ENCODE measurements around the gene SERGEF. TPM values are rescaled to one million over a fixed set of nuclear protein-coding genes. Genes with fewer than 3 reads are reported as not detected.

Gene SERGEF
- total and polyA plus RNA-seq, 2 of the 13 experiments (the other 11 are each of a cell fraction or from before 2014, with no cell fraction given), result 54.5 to 114 TPM

DNA sequence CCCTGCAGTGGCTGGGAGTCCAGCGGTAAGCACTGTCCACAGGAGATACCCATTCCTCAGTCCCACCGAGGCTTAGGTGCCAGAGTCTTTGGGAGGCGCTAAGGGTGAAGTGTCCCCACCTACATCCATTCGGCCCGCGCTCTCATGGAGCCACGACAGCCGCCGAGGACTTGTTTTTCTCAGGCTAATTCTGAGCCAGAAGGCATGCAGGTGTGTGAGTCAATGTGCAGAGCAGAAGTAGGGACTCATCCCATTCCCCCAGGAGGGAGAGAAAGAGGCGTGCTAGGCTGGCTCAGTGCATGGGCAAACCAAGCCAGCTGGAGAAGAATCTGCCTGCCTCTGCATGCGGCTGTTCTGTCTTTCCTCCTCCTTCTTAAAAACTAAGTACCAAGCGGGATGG is 231.6 kb downstream of the SERGEF start:
- DNase-seq (ENCODE audit: low spot score), result no peak
- H3K4me3 ChIP-seq (replicated peaks in 1 of 3; ENCODE audit: insufficient read depth in 1 of 3, low read depth in 2 of 3, low read length in 3 of 3), result no peak overlapping the region
- peaks cover 0 to 1% of the 10 kb centered on the region in 2 experiments; a peak in 1 of 5 replicates for H3K27me3 ChIP-seq (ENCODE audit: control insufficient read depth in 1 of 2, insufficient read depth in 2 of 2, low read length in 2 of 2)
- no peaks in the 10 kb centered on the region for H3K9me3 ChIP-seq (ENCODE audit: low read length)
- whole genome bisulfite sequencing (ENCODE audit: low lambda C conversion rate), result 84% methylated on average over 12 of the region's 12 CpGs
- POLR2A ChIA-PET, result no interaction called here
- intact Hi-C loops (cut with micrococcal nuclease; ENCODE audit: unreplicated experiment), result no loop called here
- H2AFZ ChIP-seq (ENCODE audit: low read length), result no peak overlapping the region
- BruUV-seq (replicated peaks), result no TSS peak
- H4K20me1 ChIP-seq (ENCODE audit: insufficient read depth, low read length), result no peaks in the 10 kb centered on the region
- H3K27ac ChIP-seq (ENCODE audit: extremely low read length, insufficient read depth, low read length), result no peak overlapping the region
- ATAC-seq, result no peak
- no peak for TF ChIP-seq U2AF1 (optimal IDR thresholded peaks at IDR 0.05; ENCODE audit: low read depth, low read length)
- TF ChIP-seq JUNB (CRISPR knock-in tag; IDR thresholded peaks at IDR 0.05; ENCODE audit: borderline replicate concordance), result no peak
- no peak for TF ChIP-seq ZNF792 (CRISPR knock-in tag; IDR thresholded peaks at IDR 0.05)
- TF ChIP-seq MED1 (CRISPR knock-in tag; IDR thresholded peaks at IDR 0.05), result no peak
- TF ChIP-seq TRAFD1 (CRISPR knock-in tag; IDR thresholded peaks at IDR 0.05; ENCODE audit: borderline replicate concordance), result no peak
- no peak for TF ChIP-seq ZNF790 (CRISPR knock-in tag; IDR thresholded peaks at IDR 0.05; ENCODE audit: borderline replicate concordance)
- no peak for TF ChIP-seq ZNF589 (CRISPR knock-in tag; conservative IDR thresholded peaks at IDR 0.05)
- TF ChIP-seq REL (CRISPR knock-in tag; conservative IDR thresholded peaks at IDR 0.05), result no peak
- TF ChIP-seq ZNF230 (CRISPR knock-in tag; IDR thresholded peaks at IDR 0.05), result no peak
- TF ChIP-seq, protein P1, sequence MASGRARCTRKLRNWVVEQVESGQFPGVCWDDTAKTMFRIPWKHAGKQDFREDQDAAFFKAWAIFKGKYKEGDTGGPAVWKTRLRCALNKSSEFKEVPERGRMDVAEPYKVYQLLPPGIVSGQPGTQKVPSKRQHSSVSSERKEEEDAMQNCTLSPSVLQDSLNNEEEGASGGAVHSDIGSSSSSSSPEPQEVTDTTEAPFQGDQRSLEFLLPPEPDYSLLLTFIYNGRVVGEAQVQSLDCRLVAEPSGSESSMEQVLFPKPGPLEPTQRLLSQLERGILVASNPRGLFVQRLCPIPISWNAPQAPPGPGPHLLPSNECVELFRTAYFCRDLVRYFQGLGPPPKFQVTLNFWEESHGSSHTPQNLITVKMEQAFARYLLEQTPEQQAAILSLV (CRISPR knock-in tag; IDR thresholded peaks at IDR 0.05; ENCODE audit: borderline replicate concordance), result no peak
- no peak for TF ChIP-seq ZSCAN25 (CRISPR knock-in tag; IDR thresholded peaks at IDR 0.05)
- TF ChIP-seq, protein P2, sequence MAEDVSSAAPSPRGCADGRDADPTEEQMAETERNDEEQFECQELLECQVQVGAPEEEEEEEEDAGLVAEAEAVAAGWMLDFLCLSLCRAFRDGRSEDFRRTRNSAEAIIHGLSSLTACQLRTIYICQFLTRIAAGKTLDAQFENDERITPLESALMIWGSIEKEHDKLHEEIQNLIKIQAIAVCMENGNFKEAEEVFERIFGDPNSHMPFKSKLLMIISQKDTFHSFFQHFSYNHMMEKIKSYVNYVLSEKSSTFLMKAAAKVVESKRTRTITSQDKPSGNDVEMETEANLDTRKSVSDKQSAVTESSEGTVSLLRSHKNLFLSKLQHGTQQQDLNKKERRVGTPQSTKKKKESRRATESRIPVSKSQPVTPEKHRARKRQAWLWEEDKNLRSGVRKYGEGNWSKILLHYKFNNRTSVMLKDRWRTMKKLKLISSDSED (CRISPR knock-in tag; IDR thresholded peaks at IDR 0.05), result no peak
- TF ChIP-seq NCOA5 (CRISPR knock-in tag; IDR thresholded peaks at IDR 0.05), result no peak
- TF ChIP-seq ZNF510 (CRISPR knock-in tag; IDR thresholded peaks at IDR 0.05; ENCODE audit: low read depth), result no peak
- TF ChIP-seq ZNF264 (CRISPR knock-in tag; IDR thresholded peaks at IDR 0.05), result no peak
- CTCF ChIA-PET (ENCODE audit: low intra/inter-chr PET ratio, low total read pairs), result interaction anchor here (2.4 kb wide), 1 partner anchor 21 kb away, joined by 11 read pairs; no protein-coding TSS in a partner anchor
- H3K4me2 ChIP-seq (ENCODE audit: low read depth, low read length), result no peak overlapping the region
- H3K36me3 ChIP-seq (replicated peaks in 1 of 2; ENCODE audit: control insufficient read depth in 1 of 2, insufficient read depth in 2 of 2, low read length in 2 of 2), result no peaks in the 10 kb centered on the region; a peak in 2 of 5 replicates
- FAIRE-seq, result no peak
- H3K9ac ChIP-seq (ENCODE audit: insufficient read depth, low read depth, low read length), result no peak overlapping the region
- no peaks in the 10 kb centered on the region for H3K4me1 ChIP-seq (ENCODE audit: insufficient read depth, low read length)
- no peaks in the 10 kb centered on the region for H3K79me2 ChIP-seq (ENCODE audit: insufficient read depth, low read length)
- in situ Hi-C loops (cut with HindIII; ENCODE audit: extremely low pct_ligation_motif_present, low pct_unique_long_range_greater_than_20kb), result no loop called here
